Liver (tissue), 9 donors: Measurements from ENCODE around the gene FN3K. TPM values are rescaled to one million over a fixed set of nuclear protein-coding genes. Genes with fewer than 3 reads are reported as not detected.
"Not testable (repeated sequence)": the region's sequence is repeated elsewhere in the genome, so short reads cannot be mapped to it uniquely, and the experiment has no call there.

ENCODE experiments used
- DNase-seq: peaks from one replicate; pipeline ENCODE4 v3.0.0-alpha.2; 2017; ENCODE audit warnings: low spot score
- H3K27ac ChIP-seq, 2 donors: one replicate each; pipeline ENCODE4 v1.7.0; 2013; ENCODE audit warnings: inconsistent platforms in 2 of 2, low read length in 2 of 2, control low read depth in 1 of 2, low read depth in 1 of 2, mild to moderate bottlenecking in 1 of 2
- H3K27me3 ChIP-seq, 4 donors: one replicate each; pipeline versions ENCODE4 v1.6.1 to v1.7.0; 2013; ENCODE audit warnings: low read length in 3 of 4, inconsistent platforms in 1 of 4, mild to moderate bottlenecking in 1 of 4, moderate library complexity in 1 of 4; ENCODE audit not compliant: control insufficient read depth in 4 of 4, insufficient read depth in 4 of 4
- H3K36me3 ChIP-seq, 4 donors: one replicate each; pipeline versions ENCODE4 v1.6.1 to v1.7.0; 2013; ENCODE audit warnings: low read length in 3 of 4, mild to moderate bottlenecking in 3 of 4, low read depth in 1 of 4, moderate library complexity in 1 of 4; ENCODE audit not compliant: control insufficient read depth in 4 of 4, insufficient read depth in 3 of 4
- H3K4me1 ChIP-seq, 4 donors: one replicate each; pipeline versions ENCODE4 v1.6.1 to v1.7.0; 2013; ENCODE audit warnings: low read length in 3 of 4, mild to moderate bottlenecking in 3 of 4, moderate library complexity in 1 of 4; ENCODE audit not compliant: control insufficient read depth in 4 of 4, insufficient read depth in 4 of 4
- H3K4me3 ChIP-seq, 3 donors: one replicate each; pipeline versions ENCODE4 v1.6.1 to v1.7.0; 2013; ENCODE audit warnings: low read length in 3 of 3, control low read depth in 1 of 3, low read depth in 1 of 3, mild to moderate bottlenecking in 1 of 3
- H3K9ac ChIP-seq, 2 donors: one replicate each; pipeline ENCODE4 v1.7.0; 2013; ENCODE audit warnings: low read length in 2 of 2, mild to moderate bottlenecking in 2 of 2, moderate library complexity in 2 of 2, control low read depth in 1 of 2, low read depth in 1 of 2
- H3K9me3 ChIP-seq, 4 donors: one replicate each; pipeline versions ENCODE4 v1.6.1 to v1.7.0; 2013; ENCODE audit warnings: low read length in 3 of 4; ENCODE audit not compliant: control insufficient read depth in 4 of 4
- ATF3 ChIP-seq: IDR thresholded peaks from 2 replicates; pipeline ENCODE4 v1.6.1; 2016; ENCODE audit warnings: antibody characterized with exemption
- CTCF ChIP-seq: fragments of 150-350 bp; IDR thresholded peaks from 2 replicates; pipeline ENCODE4 v1.5.1; 2017; ENCODE audit warnings: improper control_type of control experiment, low read depth, low read length; ENCODE audit not compliant: missing input control
- EGR1 ChIP-seq, 2 donors: IDR thresholded peaks; 2 replicates each; pipeline ENCODE4 v1.6.1; 2016 to 2018; ENCODE audit warnings: antibody characterized with exemption in 2 of 2, low read depth in 2 of 2
- FOXA1 ChIP-seq: IDR thresholded peaks from 2 replicates; pipeline ENCODE4 v1.6.1; 2016; ENCODE audit warnings: antibody characterized with exemption
- FOXA2 ChIP-seq: IDR thresholded peaks from 2 replicates; pipeline ENCODE4 v1.6.1; 2016; ENCODE audit warnings: antibody characterized with exemption
- GABPA ChIP-seq, 2 donors: IDR thresholded peaks in 1 of 2; conservative IDR thresholded peaks in 1 of 2; 2 replicates each; pipeline ENCODE4 v1.6.1; 2016; ENCODE audit warnings: antibody characterized with exemption in 2 of 2, mild to moderate bottlenecking in 1 of 2, moderate library complexity in 1 of 2
- HNF4A ChIP-seq, 2 donors: conservative IDR thresholded peaks; 2 replicates each; pipeline ENCODE4 v1.6.1; 2016; ENCODE audit warnings: antibody characterized with exemption in 2 of 2, mild to moderate bottlenecking in 2 of 2
- HNF4G ChIP-seq: IDR thresholded peaks from 2 replicates; pipeline ENCODE4 v1.6.1; 2016; ENCODE audit warnings: antibody characterized with exemption
- JUND ChIP-seq, 2 donors: IDR thresholded peaks; 2 replicates each; pipeline ENCODE4 v1.6.1; 2016; ENCODE audit warnings: antibody characterized with exemption in 2 of 2
- MAX ChIP-seq: IDR thresholded peaks from 2 replicates; pipeline ENCODE4 v1.6.1; 2016; ENCODE audit warnings: antibody characterized with exemption
- NR2F2 ChIP-seq: IDR thresholded peaks from 2 replicates; pipeline ENCODE4 v1.6.1; 2016; ENCODE audit warnings: antibody characterized with exemption
- RAD21 ChIP-seq, 2 donors: IDR thresholded peaks; 2 replicates each; pipeline ENCODE4 v1.6.1; 2016; ENCODE audit warnings: antibody characterized with exemption in 2 of 2, mild to moderate bottlenecking in 2 of 2
- REST ChIP-seq: IDR thresholded peaks from 2 replicates; pipeline ENCODE4 v1.6.1; 2016; ENCODE audit warnings: antibody characterized with exemption, mild to moderate bottlenecking
- SP1 ChIP-seq: IDR thresholded peaks from 2 replicates; pipeline ENCODE4 v1.6.1; 2018; ENCODE audit warnings: antibody characterized with exemption, mild to moderate bottlenecking
- YY1 ChIP-seq: IDR thresholded peaks from 2 replicates; pipeline ENCODE4 v1.6.1; 2016; ENCODE audit warnings: antibody characterized with exemption, mild to moderate bottlenecking
- ZBTB33 ChIP-seq: IDR thresholded peaks from 2 replicates; pipeline ENCODE4 v1.6.1; 2016; ENCODE audit warnings: antibody characterized with exemption
- WGBS: extraction: QIAGEN DNeasy Blood & Tissue Kit; methylation state at CpG from one replicate; pipeline ENCODE4 v1.1.7; 2013; 5-methylcytosine and 5-hydroxymethylcytosine counted together
- polyA plus RNA-seq, 2 donors: library from polyadenylated mRNA; stranded (reverse) in 1 of 2; unstranded in 1 of 2; fragments of 200-250 nt in 1 of 2; fragments of >200 nt in 1 of 2; fragmentation: Nextera tagmentation in 1 of 2; extraction: Ambion mirVana in 1 of 2; gene quantifications; one replicate each; pipeline versions ENCODE4 v1.2.1 to v1.2.3, GENCODE V29; 2013 to 2015
- total RNA-seq, 2 donors: library from RNA; depleted of rRNA; stranded (reverse); fragments of >200 nt; gene quantifications; one replicate each; pipeline ENCODE4 v1.2.3, GENCODE V29; 2014
- donor health status: healthy.
- donor health status: healthy.
- donor health status: healthy.
- donor health status: healthy.
- donor health status: healthy.

Gene FN3K
- total and polyA plus RNA-seq, 4 donors, result 18.4 to 28.7 (median 22.9) TPM

- Histone ChIP-seq H3K27me3 (no peaks in the 10 kb centered on the region), H3K9ac (no peak overlapping the region), H3K36me3 (peaks cover 0 to 9% (median 5%) of the 10 kb centered on the region in 4 donors), H3K4me1 (no peaks in the 10 kb centered on the region), H3K27ac (no peak overlapping the region), H3K4me3 (no peak overlapping the region), H3K9me3 (no peaks in the 10 kb centered on the region)
- 81% methylated on average over 42 of the region's 42 CpGs for WGBS
- no peak for DNase-seq
- no peak for TF ChIP-seq NR2F2
- TF ChIP-seq CTCF, result no peak
- TF ChIP-seq FOXA2, result no peak
- TF ChIP-seq FOXA1, result no peak
- no peak for TF ChIP-seq HNF4G
- TF ChIP-seq YY1, result no peak
- no peak for TF ChIP-seq HNF4A (conservative IDR thresholded peaks at IDR 0.05)
- no peak for TF ChIP-seq SP1
- TF ChIP-seq RAD21 (IDR thresholded peaks at IDR 0.05), result no peak
- TF ChIP-seq GABPA (IDR thresholded peaks at IDR 0.05 in 1 of 2, conservative IDR thresholded peaks at IDR 0.05 in 1 of 2), result no peak
Measured at GRCh38 chr17:82782657-82783207, 47.3 kb downstream of the FN3K start.

GRCh38 chr17:82783498-82783897, 48.1 kb downstream of the FN3K start:
- no peak for DNase-seq
- H3K4me1 ChIP-seq, result no peaks in the 10 kb centered on the region
- H3K27me3 ChIP-seq, result no peaks in the 10 kb centered on the region
- WGBS, result 95% methylated on average over 18 of the region's 18 CpGs
- TF ChIP-seq HNF4A (conservative IDR thresholded peaks at IDR 0.05), result no peak
- no peak for TF ChIP-seq NR2F2
- no peak for TF ChIP-seq FOXA2
- TF ChIP-seq FOXA1, result no peak
- no peak for TF ChIP-seq MAX
- TF ChIP-seq SP1, result no peak
- no peak for TF ChIP-seq GABPA (IDR thresholded peaks at IDR 0.05 in 1 of 2, conservative IDR thresholded peaks at IDR 0.05 in 1 of 2)
- TF ChIP-seq HNF4G, result no peak
- TF ChIP-seq EGR1 (IDR thresholded peaks at IDR 0.05; ENCODE audit: low read depth in 2 of 2), result no peak
- no peak for TF ChIP-seq ATF3
- TF ChIP-seq ZBTB33, result no peak
- no peak for TF ChIP-seq YY1
- no peak for TF ChIP-seq REST
- no peak for TF ChIP-seq RAD21 (IDR thresholded peaks at IDR 0.05)
- no peak for TF ChIP-seq JUND (IDR thresholded peaks at IDR 0.05)
- peaks cover 0 to 9% (median 5%) of the 10 kb centered on the region in 4 donors for H3K36me3 ChIP-seq
- H3K9me3 ChIP-seq, result no peaks in the 10 kb centered on the region
- no peak overlapping the region for H3K27ac ChIP-seq
- no peak overlapping the region for H3K9ac ChIP-seq
- no peak overlapping the region for H3K4me3 ChIP-seq

- H3K4me3 ChIP-seq, H3K27me3 ChIP-seq, H3K9ac ChIP-seq, H3K4me1 ChIP-seq, H3K36me3 ChIP-seq, H3K27ac ChIP-seq, DNase-seq, H3K9me3 ChIP-seq: not testable (repeated sequence)
- WGBS, result 98% methylated on average over 16 of the region's 16 CpGs
Measured at GRCh38 chr17:82785581-82785980, 50.2 kb downstream of the FN3K start.
